ENCODE measurements around the gene MAGEA2B. TPM values are rescaled to one million over a fixed set of nuclear protein-coding genes. Genes with fewer than 3 reads are reported as not detected.
"Not testable (repeated sequence)": the region's sequence is repeated elsewhere in the genome, so short reads cannot be mapped to it uniquely, and the experiment has no call there.

MAGEA2B gene
- total and polyA plus RNA-seq, 4 donors = not detected

DNA sequence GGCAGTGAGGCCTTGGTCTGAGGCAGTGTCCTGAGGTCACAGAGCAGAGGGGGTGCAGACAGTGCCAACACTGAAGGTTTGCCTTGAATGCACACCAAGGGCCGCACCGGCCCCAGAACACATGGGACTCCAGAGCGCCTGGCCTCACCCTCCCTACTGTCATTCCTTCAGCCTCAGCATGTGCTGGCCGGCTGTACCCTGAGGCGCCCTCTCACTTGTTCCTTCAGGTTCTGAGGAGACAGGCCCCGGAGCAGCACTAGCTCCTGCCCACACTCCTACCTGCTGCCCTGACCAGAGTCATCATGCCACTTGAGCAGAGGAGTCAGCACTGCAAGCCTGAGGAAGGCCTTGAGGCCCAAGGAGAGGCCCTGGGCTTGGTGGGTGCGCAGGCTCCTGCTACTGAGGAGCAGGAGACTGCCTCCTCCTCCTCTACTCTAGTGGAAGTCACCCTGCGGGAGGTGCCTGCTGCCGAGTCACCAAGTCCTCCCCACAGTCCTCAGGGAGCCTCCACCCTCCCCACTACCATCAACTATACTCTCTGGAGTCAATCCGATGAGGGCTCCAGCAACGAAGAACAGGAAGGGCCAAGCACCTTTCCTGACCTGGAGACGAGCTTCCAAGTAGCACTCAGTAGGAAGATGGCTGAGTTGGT lies 21.6 kb downstream of the MAGEA2B start:
- no peaks in the 10 kb centered on the region for H3K4me1 ChIP-seq (ENCODE audit: control insufficient read depth in 4 of 4, insufficient read depth in 4 of 4, low read length in 3 of 4)
- 96% methylated on average over 12 of the region's 12 CpGs for WGBS
- H3K27me3 ChIP-seq (ENCODE audit: control insufficient read depth in 4 of 4, insufficient read depth in 4 of 4, low read length in 3 of 4) = no peaks in the 10 kb centered on the region
- DNase-seq (ENCODE audit: low spot score) = no peak
- H3K36me3 ChIP-seq (ENCODE audit: control insufficient read depth in 4 of 4, insufficient read depth in 3 of 4, low read depth in 1 of 4, low read length in 3 of 4) = no peaks in the 10 kb centered on the region
- no peak overlapping the region for H3K4me3 ChIP-seq (ENCODE audit: low read depth in 1 of 3, low read length in 3 of 3)
- no peak for TF ChIP-seq SP1 (IDR thresholded peaks at IDR 0.05)
- TF ChIP-seq NR2F2 (IDR thresholded peaks at IDR 0.05) = no peak
- TF ChIP-seq ATF3 (IDR thresholded peaks at IDR 0.05) = no peak
- TF ChIP-seq, protein P1, sequence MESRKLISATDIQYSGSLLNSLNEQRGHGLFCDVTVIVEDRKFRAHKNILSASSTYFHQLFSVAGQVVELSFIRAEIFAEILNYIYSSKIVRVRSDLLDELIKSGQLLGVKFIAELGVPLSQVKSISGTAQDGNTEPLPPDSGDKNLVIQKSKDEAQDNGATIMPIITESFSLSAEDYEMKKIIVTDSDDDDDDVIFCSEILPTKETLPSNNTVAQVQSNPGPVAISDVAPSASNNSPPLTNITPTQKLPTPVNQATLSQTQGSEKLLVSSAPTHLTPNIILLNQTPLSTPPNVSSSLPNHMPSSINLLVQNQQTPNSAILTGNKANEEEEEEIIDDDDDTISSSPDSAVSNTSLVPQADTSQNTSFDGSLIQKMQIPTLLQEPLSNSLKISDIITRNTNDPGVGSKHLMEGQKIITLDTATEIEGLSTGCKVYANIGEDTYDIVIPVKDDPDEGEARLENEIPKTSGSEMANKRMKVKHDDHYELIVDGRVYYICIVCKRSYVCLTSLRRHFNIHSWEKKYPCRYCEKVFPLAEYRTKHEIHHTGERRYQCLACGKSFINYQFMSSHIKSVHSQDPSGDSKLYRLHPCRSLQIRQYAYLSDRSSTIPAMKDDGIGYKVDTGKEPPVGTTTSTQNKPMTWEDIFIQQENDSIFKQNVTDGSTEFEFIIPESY (IDR thresholded peaks at IDR 0.05) = no peak
- no peak for TF ChIP-seq YY1 (IDR thresholded peaks at IDR 0.05)
- TF ChIP-seq CTCF (IDR thresholded peaks at IDR 0.05; ENCODE audit: low read depth, low read length, missing input control) = no peak
- no peak for TF ChIP-seq HNF4G (IDR thresholded peaks at IDR 0.05)
- TF ChIP-seq RAD21 (IDR thresholded peaks at IDR 0.05) = no peak
- TF ChIP-seq RXRA (IDR thresholded peaks at IDR 0.05) = no peak
- no peak for TF ChIP-seq GABPA (IDR thresholded peaks at IDR 0.05 in 1 of 2, conservative IDR thresholded peaks at IDR 0.05 in 1 of 2)
- no peak for TF ChIP-seq EGR1 (IDR thresholded peaks at IDR 0.05; ENCODE audit: low read depth in 2 of 2)
- no peak for TF ChIP-seq JUND (IDR thresholded peaks at IDR 0.05)
- no peak for TF ChIP-seq FOXA1 (IDR thresholded peaks at IDR 0.05)
- TF ChIP-seq MAX (IDR thresholded peaks at IDR 0.05) = no peak
- TF ChIP-seq HNF4A (conservative IDR thresholded peaks at IDR 0.05) = no peak
- TF ChIP-seq, protein P2, sequence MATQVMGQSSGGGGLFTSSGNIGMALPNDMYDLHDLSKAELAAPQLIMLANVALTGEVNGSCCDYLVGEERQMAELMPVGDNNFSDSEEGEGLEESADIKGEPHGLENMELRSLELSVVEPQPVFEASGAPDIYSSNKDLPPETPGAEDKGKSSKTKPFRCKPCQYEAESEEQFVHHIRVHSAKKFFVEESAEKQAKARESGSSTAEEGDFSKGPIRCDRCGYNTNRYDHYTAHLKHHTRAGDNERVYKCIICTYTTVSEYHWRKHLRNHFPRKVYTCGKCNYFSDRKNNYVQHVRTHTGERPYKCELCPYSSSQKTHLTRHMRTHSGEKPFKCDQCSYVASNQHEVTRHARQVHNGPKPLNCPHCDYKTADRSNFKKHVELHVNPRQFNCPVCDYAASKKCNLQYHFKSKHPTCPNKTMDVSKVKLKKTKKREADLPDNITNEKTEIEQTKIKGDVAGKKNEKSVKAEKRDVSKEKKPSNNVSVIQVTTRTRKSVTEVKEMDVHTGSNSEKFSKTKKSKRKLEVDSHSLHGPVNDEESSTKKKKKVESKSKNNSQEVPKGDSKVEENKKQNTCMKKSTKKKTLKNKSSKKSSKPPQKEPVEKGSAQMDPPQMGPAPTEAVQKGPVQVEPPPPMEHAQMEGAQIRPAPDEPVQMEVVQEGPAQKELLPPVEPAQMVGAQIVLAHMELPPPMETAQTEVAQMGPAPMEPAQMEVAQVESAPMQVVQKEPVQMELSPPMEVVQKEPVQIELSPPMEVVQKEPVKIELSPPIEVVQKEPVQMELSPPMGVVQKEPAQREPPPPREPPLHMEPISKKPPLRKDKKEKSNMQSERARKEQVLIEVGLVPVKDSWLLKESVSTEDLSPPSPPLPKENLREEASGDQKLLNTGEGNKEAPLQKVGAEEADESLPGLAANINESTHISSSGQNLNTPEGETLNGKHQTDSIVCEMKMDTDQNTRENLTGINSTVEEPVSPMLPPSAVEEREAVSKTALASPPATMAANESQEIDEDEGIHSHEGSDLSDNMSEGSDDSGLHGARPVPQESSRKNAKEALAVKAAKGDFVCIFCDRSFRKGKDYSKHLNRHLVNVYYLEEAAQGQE (IDR thresholded peaks at IDR 0.05) = no peak
- TF ChIP-seq FOXA2 (IDR thresholded peaks at IDR 0.05) = no peak
- no peak for TF ChIP-seq TAF1 (conservative IDR thresholded peaks at IDR 0.05)
- no peak overlapping the region for H3K27ac ChIP-seq (ENCODE audit: low read depth in 1 of 2, low read length in 2 of 2)
- H3K9me3 ChIP-seq (ENCODE audit: control insufficient read depth in 4 of 4, low read length in 3 of 4) = no peaks in the 10 kb centered on the region
- no peak overlapping the region for H3K9ac ChIP-seq (ENCODE audit: low read depth in 1 of 2, low read length in 2 of 2)

- not testable (repeated sequence) for H3K9ac ChIP-seq (ENCODE audit: low read depth in 1 of 2, low read length in 2 of 2); H3K36me3 ChIP-seq (ENCODE audit: control insufficient read depth in 4 of 4, insufficient read depth in 3 of 4, low read depth in 1 of 4, low read length in 3 of 4); H3K4me1 ChIP-seq (ENCODE audit: control insufficient read depth in 4 of 4, insufficient read depth in 4 of 4, low read length in 3 of 4); DNase-seq (ENCODE audit: low spot score); H3K9me3 ChIP-seq (ENCODE audit: control insufficient read depth in 4 of 4, low read length in 3 of 4); H3K4me3 ChIP-seq (ENCODE audit: low read depth in 1 of 3, low read length in 3 of 3); H3K27ac ChIP-seq (ENCODE audit: low read depth in 1 of 2, low read length in 2 of 2); H3K27me3 ChIP-seq (ENCODE audit: control insufficient read depth in 4 of 4, insufficient read depth in 4 of 4, low read length in 3 of 4)
- 84% methylated on average over 12 of the region's 12 CpGs for WGBS
Observed at GRCh38 chrX:152736528-152736927, 22.1 kb downstream of the MAGEA2B start.

All from liver (tissue), 9 donors.